Muscle layer of colon (tissue), 2 donors: Measurements from ENCODE around the gene RAB21.
"Not testable (repeated sequence)": the region's sequence is repeated elsewhere in the genome, so short reads cannot be mapped to it uniquely, and the experiment has no call there.

Experiments used
- H3K27ac ChIP-seq: one replicate; pipeline ENCODE4 v1.7.0; 2013; ENCODE audit warnings: low read depth, mild to moderate bottlenecking, low read length, moderate library complexity
- H3K27me3 ChIP-seq, 2 donors: one replicate each; pipeline ENCODE4 v1.7.0; 2013; ENCODE audit warnings: low read length in 2 of 2, mild to moderate bottlenecking in 2 of 2; ENCODE audit not compliant: insufficient read depth in 2 of 2, control insufficient read depth in 1 of 2
- H3K36me3 ChIP-seq: one replicate; pipeline ENCODE4 v1.7.0; 2013; ENCODE audit warnings: mild to moderate bottlenecking, low read length; ENCODE audit not compliant: insufficient read depth
- H3K4me1 ChIP-seq: one replicate; pipeline ENCODE4 v1.7.0; 2013; ENCODE audit warnings: mild to moderate bottlenecking, low read length; ENCODE audit not compliant: insufficient read depth
- H3K4me3 ChIP-seq, 2 donors: one replicate each; pipeline ENCODE4 v1.7.0; 2013; ENCODE audit warnings: low read length in 2 of 2, low read depth in 1 of 2, mild to moderate bottlenecking in 1 of 2, moderate library complexity in 1 of 2
- H3K9ac ChIP-seq: one replicate; pipeline ENCODE4 v1.7.0; 2013; ENCODE audit warnings: low read length
- H3K9me3 ChIP-seq: one replicate; pipeline ENCODE4 v1.7.0; 2013; ENCODE audit warnings: mild to moderate bottlenecking, low read length
- donor health status: abdominal sarcoma.
- donor health status: Adenocarcinoma of cecum.

The RAB21 gene

DNA sequence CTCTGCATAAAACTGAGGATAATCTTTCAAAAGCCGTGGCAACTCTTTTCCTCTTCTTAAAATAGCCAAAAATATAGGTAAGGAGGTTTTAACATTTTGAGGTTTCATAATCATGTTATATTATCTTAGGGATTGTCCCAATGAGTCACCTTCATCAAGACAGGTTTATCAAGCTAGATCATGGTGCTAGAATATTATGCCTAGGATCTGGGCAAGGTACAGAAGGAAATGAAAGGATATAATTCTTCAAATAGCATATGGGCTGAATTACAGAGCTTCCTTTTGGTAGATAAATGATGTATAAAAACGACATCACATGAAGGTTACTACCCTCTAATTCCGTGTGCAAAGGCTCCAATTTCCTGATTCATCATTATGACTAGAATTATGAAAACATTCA lies 56.3 kb downstream of the RAB21 start:
- Histone ChIP-seq H3K9ac (no peak overlapping the region), H3K27me3 (no peaks in the 10 kb centered on the region), H3K27ac (no peak overlapping the region)

DNA sequence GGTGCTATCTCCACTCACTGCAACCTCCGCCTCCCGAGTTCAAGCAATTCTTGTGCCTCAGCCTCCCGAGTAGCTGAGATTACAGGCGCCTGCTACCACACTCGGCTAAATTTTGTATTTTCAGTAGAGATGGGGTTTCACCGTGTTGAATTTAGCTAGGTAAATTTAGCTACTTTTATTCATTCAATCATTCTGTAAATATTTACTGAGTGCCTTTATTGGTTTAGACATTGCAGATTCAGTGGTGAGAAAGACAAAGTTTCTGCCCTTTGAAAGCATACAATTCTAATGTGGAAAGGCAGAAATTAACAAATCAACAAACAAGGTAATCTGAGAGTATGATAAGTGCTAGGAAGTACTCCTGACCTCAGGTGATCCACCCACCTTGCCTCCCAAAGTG lies 60.6 kb downstream of the RAB21 start:
- H3K9me3 ChIP-seq, H3K4me3 ChIP-seq, H3K4me1 ChIP-seq, H3K27ac ChIP-seq, H3K9ac ChIP-seq, H3K27me3 ChIP-seq, H3K36me3 ChIP-seq: not testable (repeated sequence)

More for the DNA sequence above, 56.3 kb downstream of the RAB21 start:
- Histone ChIP-seq H3K4me3 (no peak overlapping the region), H3K4me1 (no peaks in the 10 kb centered on the region), H3K36me3 (no peaks in the 10 kb centered on the region), H3K9me3 (no peaks in the 10 kb centered on the region)

DNA sequence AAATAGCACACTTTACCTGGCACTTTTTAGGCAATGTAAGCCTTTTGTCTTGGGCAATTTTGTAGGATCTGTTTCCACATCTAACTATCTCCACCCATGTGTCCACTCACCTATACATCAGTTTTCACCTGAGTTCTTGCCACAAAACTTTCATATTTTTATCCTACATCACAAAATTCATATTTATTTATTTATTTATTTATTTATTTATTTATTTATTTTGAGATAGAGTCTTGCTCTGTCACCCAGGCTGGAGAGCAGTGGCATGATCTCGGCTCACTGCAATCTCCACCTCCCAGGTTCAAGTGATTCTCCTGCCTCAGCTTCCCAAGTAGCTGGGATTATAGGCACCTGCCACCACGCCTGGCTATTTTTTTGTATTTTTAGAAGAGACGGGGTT lies 67.4 kb downstream of the RAB21 start:
- H3K4me3 ChIP-seq, H3K9ac ChIP-seq, H3K27ac ChIP-seq, H3K27me3 ChIP-seq, H3K9me3 ChIP-seq, H3K36me3 ChIP-seq, H3K4me1 ChIP-seq: not testable (repeated sequence)

DNA sequence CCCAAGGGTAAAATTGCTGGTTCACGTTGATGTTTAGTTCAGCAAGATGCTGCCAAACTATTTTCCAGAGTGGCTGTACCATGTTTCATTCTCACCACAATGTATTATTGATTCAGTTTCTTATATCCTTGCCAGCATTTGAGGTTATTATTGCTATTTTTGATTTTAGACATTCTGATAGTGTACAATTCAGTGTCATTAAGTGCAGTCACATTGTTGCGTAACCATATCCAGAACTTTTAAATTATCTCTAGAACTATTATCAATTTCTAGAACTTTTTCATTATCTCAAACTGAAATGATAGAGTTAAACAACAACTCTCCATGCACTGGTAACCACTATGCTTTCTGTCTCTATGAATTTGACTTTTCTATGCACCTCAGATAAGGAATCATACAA lies 74.2 kb downstream of the RAB21 start:
- H3K9ac ChIP-seq: no peak overlapping the region
- H3K4me1 ChIP-seq: no peaks in the 10 kb centered on the region
- H3K36me3 ChIP-seq: no peaks in the 10 kb centered on the region
- H3K27ac ChIP-seq: no peak overlapping the region
- H3K4me3 ChIP-seq: no peak overlapping the region
- H3K9me3 ChIP-seq: no peaks in the 10 kb centered on the region
- no peaks in the 10 kb centered on the region for H3K27me3 ChIP-seq

DNA sequence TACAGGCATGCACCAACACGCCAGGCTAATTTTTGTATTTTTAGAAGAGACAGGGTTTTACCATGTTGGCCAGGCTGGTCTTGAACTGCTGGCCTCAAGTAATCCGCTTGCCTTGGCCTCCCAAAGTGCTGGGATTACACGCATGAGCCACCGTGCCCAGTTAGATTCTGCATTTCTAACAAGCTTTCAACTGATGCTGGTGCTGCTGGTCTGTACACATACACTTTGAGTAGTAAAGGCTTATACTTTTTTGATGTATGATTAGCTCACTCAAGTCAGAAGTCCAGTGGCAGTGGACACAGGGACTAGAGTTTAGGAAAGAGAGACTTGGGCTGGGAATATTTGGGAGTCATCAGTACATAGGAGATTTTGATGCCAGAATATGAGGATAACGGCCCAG lies 82.7 kb downstream of the RAB21 start:
- H3K27ac ChIP-seq: no peak overlapping the region
- no peaks in the 10 kb centered on the region for H3K9me3 ChIP-seq
- no peak overlapping the region for H3K4me3 ChIP-seq

DNA sequence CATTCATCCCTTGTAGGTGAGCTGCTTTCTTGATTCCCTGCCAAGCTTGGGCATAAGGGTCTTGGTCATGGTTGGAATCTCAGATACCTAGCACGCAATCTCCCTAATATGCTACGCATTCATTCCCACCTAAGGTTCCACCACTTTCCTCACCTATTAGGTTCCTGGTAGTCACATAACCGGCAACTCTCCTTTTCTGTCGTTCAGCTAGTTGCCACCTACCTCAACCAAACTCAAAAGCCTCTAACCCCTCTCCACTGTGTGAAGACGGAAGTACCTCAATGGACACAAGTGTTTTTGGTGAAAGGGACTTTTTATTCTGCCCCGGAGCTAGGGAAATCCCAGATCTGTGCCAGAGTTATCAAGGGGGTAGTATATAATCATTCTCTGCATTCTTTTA lies 83.6 kb downstream of the RAB21 start:
- no peak overlapping the region for H3K27ac ChIP-seq
- H3K9me3 ChIP-seq: no peaks in the 10 kb centered on the region
- peaks cover 21% of the 10 kb centered on the region for H3K4me1 ChIP-seq
- H3K9ac ChIP-seq: no peak overlapping the region
- H3K4me3 ChIP-seq: no peak overlapping the region
- no peaks in the 10 kb centered on the region for H3K27me3 ChIP-seq
- H3K36me3 ChIP-seq: no peaks in the 10 kb centered on the region

More for the DNA sequence above, 82.7 kb downstream of the RAB21 start:
- Histone ChIP-seq H3K27me3 (no peaks in the 10 kb centered on the region), H3K4me1 (peaks cover 21% of the 10 kb centered on the region), H3K36me3 (no peaks in the 10 kb centered on the region), H3K9ac (no peak overlapping the region)

DNA sequence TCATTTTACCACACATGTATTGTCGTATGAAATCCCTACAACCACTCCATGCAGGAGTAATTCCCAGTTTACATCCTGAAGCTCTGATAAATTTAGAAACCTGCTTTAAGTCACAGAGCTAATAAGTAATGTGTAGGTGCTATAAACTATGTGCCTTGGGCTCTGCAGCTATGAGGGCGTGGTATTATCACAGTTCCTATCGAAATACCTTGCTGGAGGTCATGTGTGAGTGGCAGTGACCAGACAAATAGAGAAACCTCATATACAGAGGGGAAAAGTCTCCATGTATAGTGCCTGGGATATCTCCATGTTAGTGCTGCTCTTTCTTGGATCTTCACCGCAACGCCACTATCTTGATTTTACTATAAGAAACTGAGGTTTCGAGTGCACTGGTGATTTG lies 84.0 kb downstream of the RAB21 start:
- H3K9ac ChIP-seq: no peak overlapping the region
- peaks cover 21% of the 10 kb centered on the region for H3K4me1 ChIP-seq

DNA sequence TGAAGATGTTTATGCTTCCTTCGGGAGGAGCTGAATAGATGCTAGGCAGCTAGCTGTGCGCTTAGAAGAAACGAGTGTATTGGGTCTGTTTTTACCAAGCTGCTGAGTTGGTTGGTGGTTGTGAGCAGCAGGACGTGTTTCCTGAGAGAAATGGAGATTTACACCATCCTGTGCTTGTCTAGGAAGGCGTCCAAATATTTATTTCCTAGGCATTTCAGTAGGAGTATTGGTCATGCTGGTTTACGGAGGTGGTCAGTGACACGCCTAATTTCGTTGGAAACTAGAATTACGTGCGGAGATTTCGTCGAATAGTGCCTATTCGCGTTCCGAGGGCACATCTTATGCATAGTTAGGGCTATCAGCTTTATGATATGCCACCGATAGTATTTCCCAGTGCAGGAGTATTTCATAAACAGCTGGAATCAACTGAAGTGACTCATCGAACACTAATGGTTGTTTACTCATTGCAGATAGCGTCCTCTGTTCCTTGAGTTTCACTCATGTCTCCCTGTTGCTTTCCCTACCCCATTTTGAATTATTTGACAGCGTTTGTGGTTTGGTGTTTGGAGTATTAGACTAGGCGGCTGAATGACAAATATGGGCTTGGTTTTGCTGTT lies 85.7 kb downstream of the RAB21 start:
- Histone ChIP-seq H3K4me1 (peaks cover 21% of the 10 kb centered on the region), H3K9me3 (no peaks in the 10 kb centered on the region)

More for the DNA sequence above, 84.0 kb downstream of the RAB21 start:
- Histone ChIP-seq H3K27me3 (no peaks in the 10 kb centered on the region), H3K9me3 (no peaks in the 10 kb centered on the region), H3K27ac (peak overlapping the region; percentile 94), H3K36me3 (no peaks in the 10 kb centered on the region), H3K4me3 (peak overlapping the region in 1 of 2 donors; percentile 84)

DNA sequence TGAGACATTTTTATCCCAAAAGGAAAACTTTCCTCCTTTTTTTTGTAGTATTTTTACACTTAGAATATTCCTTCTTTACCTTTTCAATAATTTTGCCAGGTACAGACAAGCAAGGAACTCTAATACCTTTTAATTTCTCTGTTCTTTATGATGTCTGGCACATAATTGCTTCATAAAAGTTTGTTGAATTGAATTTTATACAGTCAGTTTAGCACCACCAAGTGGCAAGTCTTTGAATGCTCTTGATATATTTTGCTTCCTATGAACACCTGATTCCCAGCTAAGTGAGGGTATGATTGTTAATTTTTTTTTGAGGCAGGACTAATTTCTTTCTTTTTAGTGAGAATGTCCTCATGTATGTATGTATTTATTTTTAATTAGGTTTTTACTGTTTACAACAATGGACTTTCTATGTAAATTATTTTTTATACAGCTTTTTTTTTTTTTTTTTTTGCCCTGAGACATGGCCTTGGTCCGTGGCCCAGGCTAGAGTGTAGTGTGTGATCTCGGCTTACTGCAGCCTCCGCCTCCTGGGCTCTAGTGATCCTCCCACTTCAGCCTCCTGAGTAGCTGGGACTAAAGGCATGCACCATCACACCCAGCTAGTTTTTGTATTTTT lies 91.8 kb downstream of the RAB21 start:
- no peak overlapping the region for H3K27ac ChIP-seq
- H3K4me3 ChIP-seq: no peak overlapping the region
- H3K36me3 ChIP-seq: no peaks in the 10 kb centered on the region
- no peak overlapping the region for H3K9ac ChIP-seq
- H3K9me3 ChIP-seq: no peaks in the 10 kb centered on the region
- H3K27me3 ChIP-seq: no peaks in the 10 kb centered on the region
- peaks cover 18% of the 10 kb centered on the region for H3K4me1 ChIP-seq

More for the DNA sequence above, 85.7 kb downstream of the RAB21 start:
- Histone ChIP-seq H3K27ac (peak overlapping the region; percentile 96), H3K36me3 (no peaks in the 10 kb centered on the region), H3K27me3 (no peaks in the 10 kb centered on the region), H3K9ac (peak overlapping the region; percentile 65), H3K4me3 (peak overlapping the region; percentile 84 to 91)

DNA sequence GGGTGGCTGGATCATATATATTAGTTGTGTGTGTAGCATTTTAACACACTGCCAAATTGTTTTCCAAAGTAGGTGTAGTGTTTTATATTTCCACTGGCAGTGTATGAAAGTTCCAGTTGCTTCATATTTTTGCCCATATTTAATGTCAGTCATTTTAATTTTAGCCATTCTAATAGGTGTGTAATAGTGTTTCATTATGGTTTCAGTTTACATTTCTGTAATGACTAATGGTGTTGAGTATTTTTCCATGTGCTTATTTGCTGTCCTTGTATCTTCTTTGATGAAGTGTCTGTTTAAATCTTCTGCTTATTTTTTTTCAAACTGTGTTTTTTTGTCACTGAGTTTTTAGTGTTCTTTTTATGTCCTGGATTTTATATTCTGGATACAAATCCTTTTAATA lies 93.5 kb downstream of the RAB21 start:
- Histone ChIP-seq H3K4me1 (peaks cover 10% of the 10 kb centered on the region), H3K9me3 (no peaks in the 10 kb centered on the region), H3K27me3 (no peaks in the 10 kb centered on the region), H3K9ac (no peak overlapping the region), H3K36me3 (no peaks in the 10 kb centered on the region), H3K27ac (no peak overlapping the region), H3K4me3 (no peak overlapping the region)

DNA sequence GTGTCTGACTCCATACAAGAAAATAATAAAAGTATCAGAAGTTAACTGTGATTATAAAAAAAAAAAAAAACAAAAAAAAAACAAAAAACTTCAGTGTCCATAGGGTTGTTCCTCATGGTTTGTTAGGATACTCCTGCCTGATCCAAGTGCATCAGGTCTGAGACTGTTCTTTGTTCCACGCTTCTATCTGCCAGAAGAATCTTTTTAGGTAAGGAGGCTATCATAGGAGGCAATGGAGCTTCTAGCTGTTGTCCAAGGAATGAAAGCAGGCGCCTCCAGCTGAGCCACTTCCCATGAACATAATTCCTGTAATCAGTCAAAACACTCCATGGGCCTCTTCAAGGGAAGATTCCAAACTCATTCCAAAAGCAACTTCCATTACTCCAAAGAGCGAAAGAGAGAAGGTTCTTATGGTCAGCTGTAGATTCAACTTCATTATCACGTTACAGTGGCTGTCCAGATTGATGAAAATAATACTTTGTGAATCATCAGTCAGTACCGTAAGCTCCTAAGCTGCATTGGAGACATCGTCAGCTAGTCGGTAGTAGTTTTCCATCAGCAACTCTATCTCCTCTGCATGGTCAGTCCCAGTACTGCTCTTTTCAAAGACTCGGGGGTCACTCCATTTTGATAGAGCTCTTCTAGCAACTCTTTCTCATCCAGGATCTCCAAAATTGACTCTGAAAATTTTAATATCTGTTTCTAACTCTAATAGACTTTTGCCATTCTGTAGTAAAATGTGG lies 94.6 kb downstream of the RAB21 start:
- Histone ChIP-seq H3K4me3 (no peak overlapping the region), H3K9ac (no peak overlapping the region), H3K27ac (no peak overlapping the region), H3K36me3 (no peaks in the 10 kb centered on the region), H3K27me3 (no peaks in the 10 kb centered on the region), H3K4me1 (peaks cover 10% of the 10 kb centered on the region), H3K9me3 (no peaks in the 10 kb centered on the region)
